Lung (tissue), 12 donors: ENCODE results near the gene FGGY. TPM values are rescaled to one million over a fixed set of nuclear protein-coding genes. Genes with fewer than 3 reads are reported as not detected.
"Not testable (repeated sequence)": the region's sequence is repeated elsewhere in the genome, so short reads cannot be mapped to it uniquely, and the experiment has no call there.

Experiments
- ATAC-seq: fragments of 200-7000 bp; cut with Tn5 transposase; one replicate; pipeline ENCODE4 v1.9.1; 2020; ENCODE audit warnings: moderate number of reproducible peaks; ENCODE audit not compliant: insufficient read depth, low FRiP score
- DNase-seq, 3 donors: peaks; one replicate each; pipeline ENCODE4 v3.0.0-alpha.2; 2013 to 2017
- H3K27ac ChIP-seq, 2 donors: one replicate each; pipeline ENCODE4 v1.5.1; 2013; ENCODE audit warnings: mild to moderate bottlenecking in 2 of 2, moderate library complexity in 2 of 2, control low read depth in 1 of 2, inconsistent platforms in 1 of 2, low read depth in 1 of 2, low read length in 1 of 2
- H3K27me3 ChIP-seq, 3 donors: one replicate each; pipeline ENCODE4 v1.5.1; 2013; ENCODE audit warnings: low read length in 2 of 3; ENCODE audit not compliant: control insufficient read depth in 3 of 3, insufficient read depth in 3 of 3
- H3K36me3 ChIP-seq, 4 donors: one replicate each; pipeline ENCODE4 v1.5.1; 2013; ENCODE audit warnings: low read length in 4 of 4, mild to moderate bottlenecking in 1 of 4, moderate library complexity in 1 of 4; ENCODE audit not compliant: control insufficient read depth in 4 of 4, insufficient read depth in 4 of 4
- H3K4me1 ChIP-seq, 5 donors: one replicate each; pipeline ENCODE4 v1.5.1; 2013; ENCODE audit warnings: low read length in 5 of 5, mild to moderate bottlenecking in 2 of 5, moderate library complexity in 1 of 5; ENCODE audit not compliant: control insufficient read depth in 5 of 5, insufficient read depth in 5 of 5
- H3K4me3 ChIP-seq: one replicate; pipeline ENCODE4 v1.5.1; 2013; ENCODE audit warnings: mild to moderate bottlenecking, control low read depth, moderate library complexity
- H3K9ac ChIP-seq, 2 donors: one replicate each; pipeline ENCODE4 v1.5.1; 2013; ENCODE audit warnings: low read length in 2 of 2, control low read depth in 1 of 2; ENCODE audit not compliant: insufficient read depth in 1 of 2
- H3K9me3 ChIP-seq, 4 donors: one replicate each; pipeline ENCODE4 v1.5.1; 2013; ENCODE audit warnings: low read length in 3 of 4, mild to moderate bottlenecking in 1 of 4, moderate library complexity in 1 of 4; ENCODE audit not compliant: control insufficient read depth in 4 of 4, insufficient read depth in 3 of 4
- CTCF ChIP-seq: IDR thresholded peaks from 2 replicates; pipeline ENCODE4 v1.5.1; 2012; ENCODE audit warnings: mild to moderate bottlenecking; ENCODE audit errors: control extremely low read depth, extremely low read depth
- WGBS, 2 donors: extraction: QIAGEN DNeasy Blood & Tissue Kit; methylation state at CpG; one replicate each; pipeline ENCODE4 v1.1.7; 2013; 5-methylcytosine and 5-hydroxymethylcytosine counted together
- polyA plus RNA-seq, 2 donors: library from polyadenylated mRNA; stranded (reverse); fragments of 200-250 nt; gene quantifications; one replicate each; pipeline ENCODE4 v1.2.1, GENCODE V29; 2013
- total RNA-seq, 2 donors: library from RNA; depleted of rRNA in 1 of 2; stranded (reverse); fragments of >200 nt in 1 of 2; gene quantifications; one replicate each; pipeline ENCODE4 v1.2.1, GENCODE V29; 2014 to 2021
- donor health status: control.
- donor health status: control.
- donor health status: Bipolar disorder and iron deficiency.
- donor health status: healthy.
- donor health status: DM: yes; HTN: yes; CAD: no.

The FGGY gene
- total and polyA plus RNA-seq, 4 donors = 16.1 to 42.3 (median 18.3) TPM

- H3K27me3 ChIP-seq = no peaks in the 10 kb centered on the region
- H3K4me1 ChIP-seq = no peaks in the 10 kb centered on the region
- no peaks in the 10 kb centered on the region for H3K36me3 ChIP-seq
- no peak overlapping the region for H3K4me3 ChIP-seq
- WGBS, 2 donors = 93 to 94% methylated on average over 2 of the region's 2 CpGs
- no peak overlapping the region for H3K27ac ChIP-seq
- DNase-seq (no peak), ATAC-seq (no peak)
- H3K9me3 ChIP-seq = peaks cover 0 to 2% (median 0%) of the 10 kb centered on the region in 4 donors
- TF ChIP-seq CTCF = no peak
- no peak overlapping the region for H3K9ac ChIP-seq
These were observed 277.2 kb downstream of the FGGY start for GRCh38 chr1:59574085-59574484.

DNA sequence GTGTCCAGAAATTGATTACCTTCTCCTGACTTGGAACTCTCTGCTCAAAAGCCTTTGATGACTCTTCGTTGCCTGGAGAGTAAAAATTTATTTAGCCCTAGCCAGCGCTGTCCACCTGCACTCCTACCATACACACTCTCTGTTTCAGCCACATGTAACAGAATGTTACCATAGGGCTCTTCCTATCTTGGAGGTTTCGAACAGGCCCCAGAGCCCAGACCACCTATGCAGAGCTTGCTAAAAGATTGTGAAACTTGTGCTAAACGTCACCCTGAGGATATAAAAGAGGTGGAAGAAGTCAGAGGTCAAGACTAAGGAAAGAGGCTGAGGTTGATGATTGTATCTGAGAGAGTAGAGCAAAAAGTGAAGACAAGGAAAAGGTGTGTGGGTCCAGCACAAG lies 280.9 kb downstream of the FGGY start:
- H3K4me3 ChIP-seq = no peak overlapping the region

GRCh38 chr1:59579222-59579621 lies 282.3 kb downstream of the FGGY start:
- ATAC-seq = no peak
- DNase-seq = no peak
- no peaks in the 10 kb centered on the region for H3K27me3 ChIP-seq
- TF ChIP-seq CTCF = no peak
- H3K9ac ChIP-seq = no peak overlapping the region
- no peak overlapping the region for H3K4me3 ChIP-seq
- WGBS, 2 donors = 91 to 94% methylated on average over 1 of the region's 1 CpG
- H3K36me3 ChIP-seq = no peaks in the 10 kb centered on the region
- no peaks in the 10 kb centered on the region for H3K4me1 ChIP-seq
- no peaks in the 10 kb centered on the region for H3K9me3 ChIP-seq
- H3K27ac ChIP-seq = no peak overlapping the region

More for the DNA sequence above, 280.9 kb downstream of the FGGY start:
- TF ChIP-seq CTCF = no peak
- Histone ChIP-seq H3K9me3 (peaks cover 0 to 2% (median 0%) of the 10 kb centered on the region in 4 donors), H3K27me3 (no peaks in the 10 kb centered on the region), H3K36me3 (no peaks in the 10 kb centered on the region), H3K9ac (no peak overlapping the region), H3K27ac (no peak overlapping the region), H3K4me1 (no peaks in the 10 kb centered on the region)
- DNase-seq = no peak
- WGBS, 2 donors = 89% methylated on average over 4 of the region's 4 CpGs
- ATAC-seq = no peak

DNA sequence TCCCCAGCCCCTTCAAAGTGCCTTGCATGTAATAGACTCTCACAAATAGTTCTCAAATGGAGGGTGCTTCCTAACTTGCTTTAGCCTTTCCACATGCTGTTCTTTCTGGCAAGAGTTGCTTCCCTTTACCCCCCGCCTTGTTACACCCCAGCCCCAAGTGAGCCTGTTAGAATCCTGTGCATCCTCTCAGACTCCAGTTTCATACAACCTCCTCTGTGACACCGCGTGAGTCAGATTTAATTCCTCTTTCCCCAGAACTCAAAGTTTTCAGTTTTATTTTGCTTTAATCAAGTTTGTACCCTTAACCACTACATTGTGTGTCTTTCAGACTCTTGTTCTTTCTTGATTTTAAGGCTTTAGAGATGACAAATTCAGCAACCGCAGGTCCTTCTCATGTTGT lies 283.4 kb downstream of the FGGY start:
- Histone ChIP-seq H3K9me3 (no peaks in the 10 kb centered on the region), H3K36me3 (no peaks in the 10 kb centered on the region), H3K9ac (no peak overlapping the region), H3K27ac (no peak overlapping the region), H3K4me1 (no peaks in the 10 kb centered on the region), H3K4me3 (no peak overlapping the region), H3K27me3 (no peaks in the 10 kb centered on the region)
- ATAC-seq = no peak
- TF ChIP-seq CTCF = no peak
- 76 to 79% methylated on average over 4 of the region's 4 CpGs for WGBS, 2 donors
- no peak for DNase-seq

GRCh38 chr1:59592410-59592809 lies 295.5 kb downstream of the FGGY start:
- not testable (repeated sequence) for H3K9ac ChIP-seq, H3K36me3 ChIP-seq, H3K27ac ChIP-seq, H3K27me3 ChIP-seq, H3K9me3 ChIP-seq, H3K4me3 ChIP-seq, ATAC-seq, DNase-seq
- 88 to 96% methylated on average over 2 of the region's 2 CpGs for WGBS, 2 donors
- peaks cover 0 to 19% (median 3%) of the 10 kb centered on the region in 5 donors for H3K4me1 ChIP-seq
